PC-9 (cell line): ENCODE measurements around the gene COL23A1. TPM values are rescaled to one million over a fixed set of nuclear protein-coding genes. Genes with fewer than 3 reads are reported as not detected.

ENCODE experiments used
- BruUV-seq: library from RNA; stranded (reverse); fragments of 400-500 nt; replicated peaks from 2 replicates; lab custom pipeline; 2021; lab: Mats Ljungman, UMichigan
- CTCF ChIA-PET: fragments of 300-600 bp; sonication (Branson Sonifier 250); formaldehyde crosslinking; loops from one replicate; lab custom pipeline; 2022; ENCODE audit warnings: antibody characterized with exemption; lab: Charles Lee
- POLR2A ChIA-PET: fragments of 300-600 bp; sonication (Branson Sonifier 250); formaldehyde crosslinking; loops from one replicate; lab custom pipeline; 2022; ENCODE audit warnings: antibody characterized with exemption; ENCODE audit not compliant: unreplicated experiment; lab: Charles Lee
- DNase-seq, 2 experiments: peaks; one replicate each; pipeline versions ENCODE4 v3.0.0 to v3.0.0-alpha.2; 2015 to 2022; ENCODE audit warnings: mixed read lengths in 1 of 2
- H2AFZ ChIP-seq: fragments of 200-600 bp; sonication (generic); 2 replicates; pipeline ENCODE4 v1.8.1; 2017; ENCODE audit warnings: antibody characterized with exemption
- H3F3A ChIP-seq: fragments of 200-600 bp; sonication (generic); 2 replicates; pipeline ENCODE4 v1.8.1; 2017; ENCODE audit warnings: antibody characterized with exemption, mild to moderate bottlenecking, low read depth; ENCODE audit not compliant: insufficient read depth
- H3K27ac ChIP-seq: fragments of 200-600 bp; sonication (generic); 2 replicates; pipeline ENCODE4 v1.6.1; 2016; ENCODE audit warnings: mixed run types
- H3K27me3 ChIP-seq: fragments of 200-600 bp; sonication (generic); 2 replicates; pipeline ENCODE4 v1.6.1; 2016; ENCODE audit warnings: low read depth, mixed run types; ENCODE audit not compliant: insufficient read depth
- H3K36me3 ChIP-seq: fragments of 200-600 bp; sonication (generic); 2 replicates; pipeline ENCODE4 v1.6.1; 2016; ENCODE audit warnings: low read depth, mixed run types
- H3K4me1 ChIP-seq: fragments of 200-600 bp; sonication (generic); replicated peaks from 2 replicates; pipeline ENCODE4 v1.6.1; 2016; ENCODE audit warnings: mixed run types; ENCODE audit not compliant: insufficient read depth
- H3K4me2 ChIP-seq: fragments of 200-600 bp; sonication (generic); 2 replicates; pipeline ENCODE4 v1.6.1; 2017; ENCODE audit warnings: mixed run types
- H3K4me3 ChIP-seq: fragments of 200-600 bp; sonication (generic); 2 replicates; pipeline ENCODE4 v1.6.1; 2016; ENCODE audit warnings: mixed run types
- H3K79me2 ChIP-seq: fragments of 200-600 bp; sonication (generic); 2 replicates; pipeline ENCODE4 v1.6.1; 2017; ENCODE audit warnings: low read depth, mixed run types
- H3K9me2 ChIP-seq: fragments of 200-600 bp; sonication (generic); 2 replicates; pipeline ENCODE4 v1.8.1; 2017; ENCODE audit warnings: mild to moderate bottlenecking; ENCODE audit not compliant: insufficient read depth
- H3K9me3 ChIP-seq: fragments of 200-600 bp; sonication (generic); 2 replicates; pipeline ENCODE4 v1.8.1; 2016; ENCODE audit warnings: low read depth; ENCODE audit not compliant: insufficient read depth
- H4K20me1 ChIP-seq: fragments of 200-600 bp; sonication (generic); 2 replicates; pipeline ENCODE4 v1.8.1; 2017; ENCODE audit not compliant: insufficient read depth
- CTCF ChIP-seq: fragments of 200-600 bp; sonication (generic); conservative IDR thresholded peaks from 2 replicates; pipeline ENCODE4 v1.6.1; 2017; ENCODE audit warnings: mixed run types, antibody characterized with exemption, mild to moderate bottlenecking, moderate library complexity
- EZH2 ChIP-seq: fragments of 200-600 bp; sonication (generic); IDR thresholded peaks from 2 replicates; pipeline ENCODE4 v1.8.0; 2017; ENCODE audit warnings: antibody characterized with exemption, low read depth
- intact Hi-C: fragments of 100-400 bp; cut with micrococcal nuclease; formaldehyde crosslinking; loops from one replicate; pipeline ENCODE4 v1.10.0; 2022; ENCODE audit not compliant: unreplicated experiment
- total RNA-seq: library from RNA; stranded (reverse); gene quantifications from 2 replicates; pipeline ENCODE4 v1.2.3, GENCODE V29; 2021

Gene COL23A1
- total RNA-seq, 1 experiment from 2014 or later = not detected

- CTCF ChIA-PET = no interaction called here
- Histone ChIP-seq H3K4me2 (no peak overlapping the region), H4K20me1 (no peaks in the 10 kb centered on the region), H3K9me3 (no peaks in the 10 kb centered on the region), H3K36me3 (no peaks in the 10 kb centered on the region), H3K79me2 (no peaks in the 10 kb centered on the region), H3K9me2 (no peaks in the 10 kb centered on the region), H3K4me1 (no peaks in the 10 kb centered on the region), H3K27ac (no peak overlapping the region), H3K27me3 (peaks cover 91% of the 10 kb centered on the region), H3F3A (no peaks in the 10 kb centered on the region), H2AFZ (no peak overlapping the region), H3K4me3 (no peak overlapping the region)
- intact Hi-C loops = no loop called here
- no peak for DNase-seq
- no peak for TF ChIP-seq EZH2
- no peak for TF ChIP-seq CTCF
- BruUV-seq = no TSS peak
- POLR2A ChIA-PET = no interaction called here
Measured at GRCh38 chr5:178545176-178545575, 45.0 kb downstream of the COL23A1 start.

- Histone ChIP-seq H3F3A (no peaks in the 10 kb centered on the region), H3K9me3 (no peaks in the 10 kb centered on the region), H3K27me3 (peaks cover 90% of the 10 kb centered on the region), H3K27ac (no peak overlapping the region), H3K4me1 (no peaks in the 10 kb centered on the region), H4K20me1 (no peaks in the 10 kb centered on the region), H2AFZ (no peak overlapping the region), H3K36me3 (no peaks in the 10 kb centered on the region), H3K9me2 (no peaks in the 10 kb centered on the region), H3K4me2 (no peak overlapping the region), H3K79me2 (no peaks in the 10 kb centered on the region), H3K4me3 (no peak overlapping the region)
- POLR2A ChIA-PET = no interaction called here
- TF ChIP-seq EZH2 (no peak), CTCF (no peak)
- no TSS peak for BruUV-seq
- no peak for DNase-seq
- CTCF ChIA-PET = no interaction called here
- intact Hi-C loops = no loop called here
Measured at GRCh38 chr5:178544166-178544834, 45.9 kb downstream of the COL23A1 start.

GRCh38 chr5:178542455-178542854 is 47.7 kb downstream of the COL23A1 start:
- peaks cover 96% of the 10 kb centered on the region for H3K27me3 ChIP-seq
- no peak for DNase-seq
- no peak overlapping the region for H2AFZ ChIP-seq
- POLR2A ChIA-PET = no interaction called here
- no peaks in the 10 kb centered on the region for H3F3A ChIP-seq
- no peak overlapping the region for H3K4me2 ChIP-seq
- no peak overlapping the region for H3K27ac ChIP-seq
- no peaks in the 10 kb centered on the region for H3K36me3 ChIP-seq
- CTCF ChIA-PET = no interaction called here
- TF ChIP-seq CTCF = no peak
- TF ChIP-seq EZH2 = no peak
- H3K4me1 ChIP-seq = no peaks in the 10 kb centered on the region
- BruUV-seq = no TSS peak
- no peak overlapping the region for H3K4me3 ChIP-seq
- H4K20me1 ChIP-seq = no peaks in the 10 kb centered on the region
- no peaks in the 10 kb centered on the region for H3K9me2 ChIP-seq
- H3K79me2 ChIP-seq = no peaks in the 10 kb centered on the region
- intact Hi-C loops = no loop called here
- no peaks in the 10 kb centered on the region for H3K9me3 ChIP-seq
